ENCODE results near the gene TST. TPM values are rescaled to one million over a fixed set of nuclear protein-coding genes. Genes with fewer than 3 reads are reported as not detected.

The TST gene
- polyA plus RNA-seq (5.4 and 5.8 TPM in 2 replicates), polyA minus RNA-seq (3.4 and 3.9 TPM in 2 replicates)

DNA sequence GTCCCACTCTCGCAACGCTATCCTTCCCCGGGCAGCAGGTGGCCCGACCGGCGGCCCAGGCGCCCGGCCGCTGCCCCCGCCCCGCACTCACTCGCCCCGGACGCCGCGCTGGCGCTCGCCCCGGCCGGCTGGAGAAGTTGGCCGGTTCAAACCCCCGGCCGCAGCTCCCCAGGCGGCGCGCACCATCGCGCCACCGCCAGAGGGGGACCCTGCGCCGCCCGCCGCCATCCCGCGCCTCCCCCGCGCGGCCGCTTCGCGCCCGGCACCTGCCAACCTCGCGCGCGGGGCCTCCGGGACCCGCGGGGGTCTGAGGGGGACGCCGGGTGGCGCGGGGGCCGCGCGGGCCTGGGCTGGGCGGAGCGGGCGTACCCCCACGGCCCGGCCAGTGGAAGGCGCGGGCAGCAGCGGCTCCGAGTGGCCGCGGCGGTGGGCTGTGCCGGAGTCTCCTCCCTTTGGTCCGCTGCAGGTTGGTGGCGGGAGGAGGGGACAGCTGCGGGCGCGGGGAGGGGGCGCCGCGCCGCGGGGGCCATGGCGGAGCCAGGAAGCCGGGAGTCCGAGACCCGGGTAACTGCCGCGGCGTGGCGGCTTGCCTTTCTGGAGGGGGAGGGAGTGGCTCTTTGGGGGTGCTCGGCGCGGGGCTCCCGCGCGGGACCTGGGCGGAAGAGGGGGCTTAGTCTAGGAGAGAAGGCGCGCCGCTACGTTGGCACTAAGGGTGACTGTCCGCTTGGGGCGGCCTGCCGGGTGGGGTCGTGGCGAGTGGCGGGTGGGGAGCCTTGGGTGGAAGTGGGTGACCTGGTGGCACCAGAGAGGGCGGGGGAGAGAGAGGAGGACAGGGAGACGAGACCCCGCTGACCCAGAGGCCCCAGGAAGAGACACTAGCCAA is at the start of gene TST, which contains the start of gene MPST:
Gene TST, minus strand, starts transcription at position 139 of the 883 bp plus-strand sequence. CDS start 715 bp downstream, outside the sequence.
Gene MPST, plus strand, starts transcription at position 434 of the 883 bp plus-strand sequence. Its CDS starts 95 bp downstream, at position 529.
- Histone ChIP-seq H3K4me3 (ENCODE audit: low read length) (peak within 1 kb of the TSS; percentile 91), H4K20me1 (ENCODE audit: insufficient read depth) (no peaks in the 10 kb centered on the region), H3K9me3 (ENCODE audit: low read length) (no peaks in the 10 kb centered on the region), H3K36me3 (ENCODE audit: insufficient read depth, low read length) (no peaks in the 10 kb centered on the region), H2AFZ (ENCODE audit: low read depth, low read length) (peak within 1 kb of the TSS; percentile 56), H3K79me2 (replicated peaks; ENCODE audit: insufficient read depth, low read length) (peaks cover 10% of the 10 kb centered on the region), H3K27ac (ENCODE audit: low read length) (no peak within 1 kb of the TSS), H3F3A (ENCODE audit: insufficient read depth, low read length, poor library complexity, severe bottlenecking) (no peaks in the 10 kb centered on the region), H3K27me3 (ENCODE audit: insufficient read depth, low read depth, low read length) (no peaks in the 10 kb centered on the region), H3K4me2 (ENCODE audit: low read length) (peak within 1 kb of the TSS; percentile 68), H3K9ac (ENCODE audit: low read length) (peak within 1 kb of the TSS; percentile 73), H3K9me2 (ENCODE audit: insufficient read depth, low read length) (no peaks in the 10 kb centered on the region)
- TF ChIP-seq POLR2AphosphoS5 (IDR thresholded peaks at IDR 0.05), result peak; percentile 21
- no peak for TF ChIP-seq EZH2 (IDR thresholded peaks at IDR 0.05; ENCODE audit: borderline replicate concordance, insufficient read depth, low read length, poor library complexity, severe bottlenecking)
- TF ChIP-seq REST (IDR thresholded peaks at IDR 0.05; ENCODE audit: borderline replicate concordance), result no peak
- TF ChIP-seq, protein P1, sequence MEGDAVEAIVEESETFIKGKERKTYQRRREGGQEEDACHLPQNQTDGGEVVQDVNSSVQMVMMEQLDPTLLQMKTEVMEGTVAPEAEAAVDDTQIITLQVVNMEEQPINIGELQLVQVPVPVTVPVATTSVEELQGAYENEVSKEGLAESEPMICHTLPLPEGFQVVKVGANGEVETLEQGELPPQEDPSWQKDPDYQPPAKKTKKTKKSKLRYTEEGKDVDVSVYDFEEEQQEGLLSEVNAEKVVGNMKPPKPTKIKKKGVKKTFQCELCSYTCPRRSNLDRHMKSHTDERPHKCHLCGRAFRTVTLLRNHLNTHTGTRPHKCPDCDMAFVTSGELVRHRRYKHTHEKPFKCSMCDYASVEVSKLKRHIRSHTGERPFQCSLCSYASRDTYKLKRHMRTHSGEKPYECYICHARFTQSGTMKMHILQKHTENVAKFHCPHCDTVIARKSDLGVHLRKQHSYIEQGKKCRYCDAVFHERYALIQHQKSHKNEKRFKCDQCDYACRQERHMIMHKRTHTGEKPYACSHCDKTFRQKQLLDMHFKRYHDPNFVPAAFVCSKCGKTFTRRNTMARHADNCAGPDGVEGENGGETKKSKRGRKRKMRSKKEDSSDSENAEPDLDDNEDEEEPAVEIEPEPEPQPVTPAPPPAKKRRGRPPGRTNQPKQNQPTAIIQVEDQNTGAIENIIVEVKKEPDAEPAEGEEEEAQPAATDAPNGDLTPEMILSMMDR (IDR thresholded peaks at IDR 0.05; ENCODE audit: poor library complexity, severe bottlenecking), result peak; percentile 51
- no peak for TF ChIP-seq MXI1 (conservative IDR thresholded peaks at IDR 0.05; ENCODE audit: poor library complexity, severe bottlenecking)

- H3K9me2 ChIP-seq (ENCODE audit: insufficient read depth, low read length), result no peaks in the 10 kb centered on the region
- H3K27me3 ChIP-seq (ENCODE audit: insufficient read depth, low read depth, low read length), result peaks cover 31% of the 10 kb centered on the region
- H3F3A ChIP-seq (ENCODE audit: insufficient read depth, low read length, poor library complexity, severe bottlenecking), result no peaks in the 10 kb centered on the region
- H4K20me1 ChIP-seq (ENCODE audit: insufficient read depth), result no peaks in the 10 kb centered on the region
- no peak for TF ChIP-seq TAF1 (IDR thresholded peaks at IDR 0.05; ENCODE audit: low read depth)
- no peak for TF ChIP-seq SMC3 (conservative IDR thresholded peaks at IDR 0.05; ENCODE audit: poor library complexity)
- no peak for TF ChIP-seq RAD21 (conservative IDR thresholded peaks at IDR 0.05)
- no peak for TF ChIP-seq EZH2 (IDR thresholded peaks at IDR 0.05; ENCODE audit: borderline replicate concordance, insufficient read depth, low read length, poor library complexity, severe bottlenecking)
- no peak for TF ChIP-seq MXI1 (conservative IDR thresholded peaks at IDR 0.05; ENCODE audit: poor library complexity, severe bottlenecking)
- TF ChIP-seq, protein P1 (IDR thresholded peaks at IDR 0.05; ENCODE audit: poor library complexity, severe bottlenecking), result no peak
- TF ChIP-seq POLR2AphosphoS5 (IDR thresholded peaks at IDR 0.05), result no peak
- TF ChIP-seq EP300 (conservative IDR thresholded peaks at IDR 0.05; ENCODE audit: poor library complexity, severe bottlenecking), result no peak
- TF ChIP-seq REST (IDR thresholded peaks at IDR 0.05; ENCODE audit: borderline replicate concordance), result no peak
- H2AFZ ChIP-seq (ENCODE audit: low read depth, low read length), result no peak overlapping the region
- no peaks in the 10 kb centered on the region for H3K36me3 ChIP-seq (ENCODE audit: insufficient read depth, low read length)
- no peaks in the 10 kb centered on the region for H3K9me3 ChIP-seq (ENCODE audit: low read length)
- no peak overlapping the region for H3K4me2 ChIP-seq (ENCODE audit: low read length)
- H3K4me3 ChIP-seq (ENCODE audit: low read length), result no peak overlapping the region
- H3K79me2 ChIP-seq (replicated peaks; ENCODE audit: insufficient read depth, low read length), result no peaks in the 10 kb centered on the region
- H3K27ac ChIP-seq (ENCODE audit: low read length), result no peak overlapping the region
- no peak overlapping the region for H3K9ac ChIP-seq (ENCODE audit: low read length)
Observed at GRCh38 chr22:37068859-37069258, 49.6 kb upstream of the TST start.
